Measurements from ENCODE around the gene ZNF346.
A peak's percentile ranks its signal among the peaks of the same experiment; 100 is the strongest.

Gene ZNF346

GRCh38 chr5:177128551-177128981 is 106.1 kb downstream of the ZNF346 start:
- no peak overlapping the region for H3K4me3 Mint-ChIP-seq
- H3K27me3 Mint-ChIP-seq = no peaks in the 10 kb centered on the region
- peaks cover 20% of the 10 kb centered on the region for H3K4me1 Mint-ChIP-seq (ENCODE audit: low read depth)
- H3K36me3 Mint-ChIP-seq (ENCODE audit: low read depth) = no peaks in the 10 kb centered on the region
- no peaks in the 10 kb centered on the region for H3K9me3 Mint-ChIP-seq
- H3K27ac Mint-ChIP-seq = peak overlapping the region; percentile 51

- Mint-ChIP-seq H3K36me3 (ENCODE audit: low read depth) (peaks cover 3% of the 10 kb centered on the region), H3K4me3 (no peak overlapping the region), H3K9me3 (no peaks in the 10 kb centered on the region)
Measured at GRCh38 chr5:177130211-177131018, 107.9 kb downstream of the ZNF346 start.

More at GRCh38 chr5:177130211-177131018, 107.9 kb downstream of the ZNF346 start:
- no peak overlapping the region for H3K27ac Mint-ChIP-seq
- peaks cover 27% of the 10 kb centered on the region for H3K4me1 Mint-ChIP-seq (ENCODE audit: low read depth)
- no peaks in the 10 kb centered on the region for H3K27me3 Mint-ChIP-seq

All from stimulated activated naive CD8-positive, alpha-beta T cell treated with anti-CD3 and anti-CD28 coated beads, Interleukin-15, Interleukin-2, amounts not matched to agents 100 ng/mL and 50 ng/mL, for 24 hours (primary cell).